Transverse colon (tissue), 4 donors: Measurements from ENCODE around the gene HNF1A. TPM values are rescaled to one million over a fixed set of nuclear protein-coding genes. Genes with fewer than 3 reads are reported as not detected.

Experiments
- DNase-seq: peaks from one replicate; pipeline ENCODE4 v3.0.0-alpha.2; 2019
- H3K27ac ChIP-seq, 4 donors: fragments of 200-600 bp; sonication (generic); 2 replicates each; pipeline ENCODE4 v1.5.1; 2016 to 2018; ENCODE audit warnings: inconsistent platforms in 4 of 4
- H3K27me3 ChIP-seq: fragments of 200-600 bp; sonication (generic); 2 replicates; pipeline ENCODE4 v1.5.1; 2017; ENCODE audit warnings: inconsistent platforms
- H3K36me3 ChIP-seq, 4 donors: fragments of 200-600 bp; sonication (generic); 2 replicates each; pipeline ENCODE4 v1.5.1; 2017 to 2019; ENCODE audit warnings: inconsistent platforms in 4 of 4
- H3K4me1 ChIP-seq, 4 donors: fragments of 200-600 bp; sonication (generic); 2 replicates each; pipeline ENCODE4 v1.5.1; 2017 to 2020; ENCODE audit warnings: inconsistent platforms in 4 of 4
- H3K4me3 ChIP-seq, 4 donors: fragments of 200-600 bp; sonication (generic); 1 replicate in 1 of 4; 2 replicates in 3 of 4; pipeline versions ENCODE4 v1.5.1 to v1.6.1; 2017 to 2019; ENCODE audit warnings: inconsistent platforms in 4 of 4
- H3K9me3 ChIP-seq, 2 donors: fragments of 200-600 bp; sonication (generic); 2 replicates each; pipeline ENCODE4 v1.5.1; 2017 to 2019; ENCODE audit warnings: inconsistent platforms in 2 of 2
- EP300 ChIP-seq: sonication (generic); formaldehyde crosslinking; IDR thresholded peaks from one replicate; pipeline ENCODE4 v1.6.1; 2017; ENCODE audit warnings: antibody characterized with exemption, low read depth
- POLR2A ChIP-seq: fragments of 450-650 bp; IDR thresholded peaks from one replicate; pipeline ENCODE4 v1.6.1; 2016; ENCODE audit warnings: antibody characterized with exemption, mild to moderate bottlenecking, moderate library complexity
- POLR2AphosphoS5 ChIP-seq, 3 donors: sonication (generic); formaldehyde crosslinking; IDR thresholded peaks; one replicate each; pipeline ENCODE4 v1.6.1; 2016; ENCODE audit warnings: antibody characterized with exemption in 3 of 3
- WGBS, 2 donors: methylation state at CpG; one replicate each; pipeline ENCODE4 v1.1.5; 2018; ENCODE audit warnings: low coverage in 1 of 2; 5-methylcytosine and 5-hydroxymethylcytosine counted together
- in situ Hi-C, 4 donors: fragments of 200-750 bp; cut with MboI; loops; one replicate each; pipeline versions ENCODE4 v1.15.0 to v1.15.1; 2017; ENCODE audit warnings: low sequenced_read_pairs in 3 of 4, low pct_ligation_motif_present in 1 of 4, low pct_unique_long_range_greater_than_20kb in 1 of 4
- intact Hi-C: fragments of 100-400 bp; cut with DNase I; formaldehyde crosslinking; loops from one replicate; pipeline ENCODE4 v1.15.1; 2023; ENCODE audit warnings: low total_unique reads
- total RNA-seq, 4 donors: library from RNA; depleted of rRNA; stranded (reverse); fragments of >200 nt; gene quantifications; one replicate each; pipeline ENCODE4 v1.1.0, GENCODE V29; 2016
- TF ChIP-seq, protein P1 (sequence below), 5 experiments: fragments of 200-600 bp in 3 of 5; fragments of 450-650 bp in 2 of 5; sonication (generic) in 3 of 5; IDR thresholded peaks; 1 replicate in 2 of 5; 2 replicates in 3 of 5; pipeline ENCODE4 v1.5.1; 2016 to 2017; ENCODE audit warnings: antibody characterized with exemption in 5 of 5, inconsistent platforms in 3 of 5, mild to moderate bottlenecking in 2 of 5, moderate library complexity in 1 of 5

HNF1A gene, protein sequence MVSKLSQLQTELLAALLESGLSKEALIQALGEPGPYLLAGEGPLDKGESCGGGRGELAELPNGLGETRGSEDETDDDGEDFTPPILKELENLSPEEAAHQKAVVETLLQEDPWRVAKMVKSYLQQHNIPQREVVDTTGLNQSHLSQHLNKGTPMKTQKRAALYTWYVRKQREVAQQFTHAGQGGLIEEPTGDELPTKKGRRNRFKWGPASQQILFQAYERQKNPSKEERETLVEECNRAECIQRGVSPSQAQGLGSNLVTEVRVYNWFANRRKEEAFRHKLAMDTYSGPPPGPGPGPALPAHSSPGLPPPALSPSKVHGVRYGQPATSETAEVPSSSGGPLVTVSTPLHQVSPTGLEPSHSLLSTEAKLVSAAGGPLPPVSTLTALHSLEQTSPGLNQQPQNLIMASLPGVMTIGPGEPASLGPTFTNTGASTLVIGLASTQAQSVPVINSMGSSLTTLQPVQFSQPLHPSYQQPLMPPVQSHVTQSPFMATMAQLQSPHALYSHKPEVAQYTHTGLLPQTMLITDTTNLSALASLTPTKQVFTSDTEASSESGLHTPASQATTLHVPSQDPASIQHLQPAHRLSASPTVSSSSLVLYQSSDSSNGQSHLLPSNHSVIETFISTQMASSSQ
- total RNA-seq, result 10 to 100 TPM; 16.5 to 71.4 (median 23.6) TPM

DNA sequence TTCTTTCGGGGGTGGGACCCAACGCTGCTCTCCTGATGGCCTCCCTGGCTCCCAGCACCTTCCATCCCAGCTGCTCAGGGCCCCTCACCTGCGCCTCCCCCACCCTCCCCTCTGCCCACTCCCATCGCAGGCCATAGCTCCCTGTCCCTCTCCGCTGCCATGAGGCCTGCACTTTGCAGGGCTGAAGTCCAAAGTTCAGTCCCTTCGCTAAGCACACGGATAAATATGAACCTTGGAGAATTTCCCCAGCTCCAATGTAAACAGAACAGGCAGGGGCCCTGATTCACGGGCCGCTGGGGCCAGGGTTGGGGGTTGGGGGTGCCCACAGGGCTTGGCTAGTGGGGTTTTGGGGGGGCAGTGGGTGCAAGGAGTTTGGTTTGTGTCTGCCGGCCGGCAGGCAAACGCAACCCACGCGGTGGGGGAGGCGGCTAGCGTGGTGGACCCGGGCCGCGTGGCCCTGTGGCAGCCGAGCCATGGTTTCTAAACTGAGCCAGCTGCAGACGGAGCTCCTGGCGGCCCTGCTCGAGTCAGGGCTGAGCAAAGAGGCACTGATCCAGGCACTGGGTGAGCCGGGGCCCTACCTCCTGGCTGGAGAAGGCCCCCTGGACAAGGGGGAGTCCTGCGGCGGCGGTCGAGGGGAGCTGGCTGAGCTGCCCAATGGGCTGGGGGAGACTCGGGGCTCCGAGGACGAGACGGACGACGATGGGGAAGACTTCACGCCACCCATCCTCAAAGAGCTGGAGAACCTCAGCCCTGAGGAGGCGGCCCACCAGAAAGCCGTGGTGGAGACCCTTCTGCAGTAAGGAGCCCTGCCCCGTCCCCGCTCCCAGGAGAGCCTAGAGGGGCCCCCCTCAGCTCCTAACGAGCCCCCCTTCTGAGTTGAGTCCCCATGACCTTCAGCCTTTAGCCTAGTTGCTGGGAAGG is at the start of gene HNF1A:
TSS of gene HNF1A (plus strand) at position 248 of the 924 bp plus-strand sequence. CDS start at position 474, 226 bp downstream.
- Histone ChIP-seq H3K4me1 (peaks cover 0 to 38% (median 17%) of the 10 kb centered on the region in 4 donors), H3K9me3 (no peaks in the 10 kb centered on the region), H3K27me3 (no peaks in the 10 kb centered on the region), H3K4me3 (peak within 1 kb of the TSS; percentile 20 to 58 (median 52)), H3K36me3 (peaks cover 0 to 5% (median 0%) of the 10 kb centered on the region in 4 donors), H3K27ac (peak within 1 kb of the TSS; percentile 83 to 93 (median 89))
- peak; percentile 74 for DNase-seq
- in situ Hi-C loops, result no loop called here
- peak; percentile 52 for TF ChIP-seq POLR2A
- TF ChIP-seq EP300, result no peak
- TF ChIP-seq POLR2AphosphoS5 (IDR thresholded peaks at IDR 0.05), result peak; percentile 44 to 78 (median 74)
- TF ChIP-seq, protein P1, sequence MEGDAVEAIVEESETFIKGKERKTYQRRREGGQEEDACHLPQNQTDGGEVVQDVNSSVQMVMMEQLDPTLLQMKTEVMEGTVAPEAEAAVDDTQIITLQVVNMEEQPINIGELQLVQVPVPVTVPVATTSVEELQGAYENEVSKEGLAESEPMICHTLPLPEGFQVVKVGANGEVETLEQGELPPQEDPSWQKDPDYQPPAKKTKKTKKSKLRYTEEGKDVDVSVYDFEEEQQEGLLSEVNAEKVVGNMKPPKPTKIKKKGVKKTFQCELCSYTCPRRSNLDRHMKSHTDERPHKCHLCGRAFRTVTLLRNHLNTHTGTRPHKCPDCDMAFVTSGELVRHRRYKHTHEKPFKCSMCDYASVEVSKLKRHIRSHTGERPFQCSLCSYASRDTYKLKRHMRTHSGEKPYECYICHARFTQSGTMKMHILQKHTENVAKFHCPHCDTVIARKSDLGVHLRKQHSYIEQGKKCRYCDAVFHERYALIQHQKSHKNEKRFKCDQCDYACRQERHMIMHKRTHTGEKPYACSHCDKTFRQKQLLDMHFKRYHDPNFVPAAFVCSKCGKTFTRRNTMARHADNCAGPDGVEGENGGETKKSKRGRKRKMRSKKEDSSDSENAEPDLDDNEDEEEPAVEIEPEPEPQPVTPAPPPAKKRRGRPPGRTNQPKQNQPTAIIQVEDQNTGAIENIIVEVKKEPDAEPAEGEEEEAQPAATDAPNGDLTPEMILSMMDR (IDR thresholded peaks at IDR 0.05), result no peak
- intact Hi-C loops, result no loop called here
- WGBS, 2 donors, result 58% methylated on average over 25 of the region's 40 CpGs; no CpG with 5 or more reads in 1 of the 2 donors

DNA sequence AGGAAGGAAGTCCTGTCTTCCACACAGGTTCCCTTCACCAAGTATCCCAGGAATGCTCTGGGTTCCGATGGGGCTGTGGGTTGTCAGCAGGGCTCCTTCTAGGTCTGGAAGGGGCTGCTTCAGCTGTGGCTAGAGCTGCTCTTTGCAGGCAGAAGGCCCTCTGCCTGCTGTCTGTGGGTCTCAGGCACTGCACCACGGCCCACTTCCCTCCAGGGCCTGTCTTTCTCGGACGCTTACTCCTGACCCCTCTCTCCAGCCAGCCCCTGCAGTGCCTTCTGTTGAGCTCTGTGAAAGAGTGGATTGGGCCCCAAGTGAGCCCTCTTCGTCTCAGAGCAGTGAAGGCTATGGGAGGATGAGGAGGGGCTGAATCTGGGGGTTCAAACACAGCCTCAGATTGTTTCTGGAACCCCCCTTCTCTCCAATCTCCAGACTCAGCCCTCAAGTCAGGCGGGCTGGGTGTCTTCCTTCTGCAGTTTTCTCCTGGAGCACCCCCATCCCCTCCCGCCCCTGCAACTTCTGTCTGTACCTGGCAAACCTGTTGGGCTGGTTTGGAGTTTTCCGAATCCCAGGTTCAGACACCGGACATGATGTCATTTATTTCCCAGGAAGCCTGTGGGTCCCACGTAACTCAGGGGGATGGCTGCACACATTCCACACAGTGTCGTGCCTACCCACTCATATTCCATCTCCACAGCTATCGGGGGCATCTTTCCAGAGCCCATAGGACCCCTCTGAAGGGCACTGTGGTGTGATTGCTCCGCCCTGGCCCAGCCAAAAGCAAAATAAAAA is 49.3 kb upstream of the HNF1A start:
- TF ChIP-seq, protein P1 (IDR thresholded peaks at IDR 0.05), result no peak
- TF ChIP-seq EP300 (no peak), POLR2AphosphoS5 (IDR thresholded peaks at IDR 0.05) (no peak), POLR2A (no peak)
- peak; percentile 67 for DNase-seq
- 62 to 80% methylated on average over 2 to 13 of the region's 13 CpGs for WGBS, 2 donors
- intact Hi-C loops, result no loop called here
- in situ Hi-C loops, result no loop called here
- Histone ChIP-seq H3K9me3 (no peaks in the 10 kb centered on the region), H3K27ac (no peak overlapping the region), H3K27me3 (no peaks in the 10 kb centered on the region), H3K36me3 (no peaks in the 10 kb centered on the region), H3K4me1 (peaks cover 0 to 3% (median 0%) of the 10 kb centered on the region in 4 donors), H3K4me3 (no peak overlapping the region)

DNA sequence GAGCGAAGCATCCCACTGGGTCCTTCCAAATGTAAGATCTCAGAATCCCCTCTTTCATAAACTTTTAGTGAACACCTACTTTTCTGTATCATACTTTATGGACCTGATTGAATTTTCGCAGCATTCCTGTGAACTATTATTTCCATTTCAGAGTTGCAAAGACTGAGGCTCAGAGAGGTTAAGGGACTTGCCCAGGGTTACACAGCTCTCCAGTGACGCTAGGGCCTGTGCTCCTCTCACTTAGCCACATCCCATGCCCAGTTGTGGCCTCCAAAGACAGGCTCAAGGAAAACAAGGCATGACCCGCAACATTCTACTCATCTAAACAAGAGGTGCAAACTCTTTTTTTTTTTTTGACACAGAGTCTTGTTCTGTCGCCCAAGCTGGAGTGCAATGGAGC is 48.3 kb upstream of the HNF1A start:
- H3K4me3 ChIP-seq, result no peak overlapping the region
- intact Hi-C loops (no loop called here), in situ Hi-C loops (no loop called here)
- no peak for TF ChIP-seq EP300
- TF ChIP-seq, protein P1 (IDR thresholded peaks at IDR 0.05), result no peak
- TF ChIP-seq POLR2A, result no peak
- TF ChIP-seq POLR2AphosphoS5 (IDR thresholded peaks at IDR 0.05), result no peak
- no peak overlapping the region for H3K27ac ChIP-seq
- no peaks in the 10 kb centered on the region for H3K9me3 ChIP-seq
- H3K4me1 ChIP-seq, result peaks cover 0 to 3% (median 0%) of the 10 kb centered on the region in 4 donors
- H3K36me3 ChIP-seq, result no peaks in the 10 kb centered on the region
- no peaks in the 10 kb centered on the region for H3K27me3 ChIP-seq
- 84 to 92% methylated on average over 2 to 5 of the region's 5 CpGs for WGBS, 2 donors
- no peak for DNase-seq
